ENCODE data around the gene MYO3B. TPM values are rescaled to one million over a fixed set of nuclear protein-coding genes. Genes with fewer than 3 reads are reported as not detected.
"Not testable (repeated sequence)": the region's sequence is repeated elsewhere in the genome, so short reads cannot be mapped to it uniquely, and the experiment has no call there.

The MYO3B gene
- total RNA-seq, 8 experiments from 2014 or later, result 0.11 to 5.1 (median 0.98) TPM

DNA sequence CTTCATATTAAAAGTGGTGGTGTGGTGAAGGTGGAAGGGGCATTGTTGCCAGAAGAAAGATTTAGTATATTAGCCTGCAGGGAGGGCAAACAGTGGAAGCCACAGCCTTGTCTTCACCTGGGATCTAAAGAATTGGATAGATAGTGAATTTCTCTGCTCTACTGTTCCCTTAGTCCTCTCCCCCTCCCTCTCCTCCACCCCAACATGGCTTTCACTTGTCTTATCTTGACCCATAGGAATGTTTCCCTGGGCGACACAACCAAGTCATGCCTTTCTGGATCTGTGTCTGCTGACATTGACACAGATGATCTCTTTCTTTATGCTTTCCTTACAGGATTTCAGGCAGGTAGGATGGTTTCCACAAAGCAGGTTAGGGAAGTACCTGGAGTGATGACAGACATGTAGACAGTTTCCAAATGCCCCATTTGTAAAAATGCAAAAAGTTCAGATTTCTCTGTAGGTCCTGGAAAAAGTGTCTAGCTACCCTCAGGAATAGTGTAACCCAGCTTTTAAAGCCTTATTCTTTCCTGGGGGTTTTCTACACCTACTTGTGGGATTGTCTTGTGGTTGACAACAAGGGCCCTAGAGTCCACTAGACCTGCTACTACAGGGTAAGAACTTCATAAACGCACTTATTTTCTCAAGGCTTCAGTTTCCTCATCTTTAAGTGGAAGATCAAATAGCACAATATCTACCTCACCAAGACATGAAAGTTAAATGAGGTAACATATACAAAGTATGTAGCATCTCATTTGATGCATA, 353.0 kb downstream of the MYO3B start:
- H3K4me3 ChIP-seq, result no peak overlapping the region
- peaks cover 7 to 8% of the 10 kb centered on the region in 2 donors for H3K4me1 ChIP-seq (replicated peaks in 1 of 2)
- in situ Hi-C loops (cut with MboI; ENCODE audit: low pct_unique_long_range_greater_than_20kb in 2 of 9, low sequenced_read_pairs in 9 of 9, unreplicated experiment in 9 of 9), result no loop called here
- ATAC-seq (replicated peaks in 6 of 8), result no peak
- H3K27ac ChIP-seq, result no peak overlapping the region
- 0 to 100% (median 80%) methylated on average over 1 of the region's 2 CpGs; no CpG with 5 or more reads in 3 of the 10 experiments for WGBS, 10 experiments

- in situ Hi-C loops (cut with MboI; ENCODE audit: low pct_unique_long_range_greater_than_20kb in 2 of 9, low sequenced_read_pairs in 9 of 9, unreplicated experiment in 9 of 9), result no loop called here
- no peak for ATAC-seq (replicated peaks in 6 of 8)
- peaks cover 7 to 8% of the 10 kb centered on the region in 2 donors for H3K4me1 ChIP-seq (replicated peaks in 1 of 2)
- WGBS, 10 experiments, result 20 to 100% (median 83%) methylated on average over 1 to 2 of the region's 2 CpGs; no CpG with 5 or more reads in 1 of the 10 experiments
- H3K4me3 ChIP-seq, result no peak overlapping the region
- no peak overlapping the region for H3K27ac ChIP-seq
Measured at GRCh38 chr2:170531876-170532275, 353.9 kb downstream of the MYO3B start.

- in situ Hi-C loops (cut with MboI; ENCODE audit: low pct_unique_long_range_greater_than_20kb in 2 of 9, low sequenced_read_pairs in 9 of 9, unreplicated experiment in 9 of 9), result no loop called here
- Histone ChIP-seq H3K4me1 (replicated peaks in 1 of 2) (peaks cover 7 to 8% of the 10 kb centered on the region in 2 donors), H3K4me3 (no peak overlapping the region), H3K27ac (no peak overlapping the region)
- no peak for ATAC-seq (replicated peaks in 6 of 8)
- WGBS, 10 experiments, result 38 to 86% (median 71%) methylated on average over 2 to 4 of the region's 4 CpGs; no CpG with 5 or more reads in 3 of the 10 experiments
Measured at GRCh38 chr2:170533156-170533555, 355.2 kb downstream of the MYO3B start.

DNA sequence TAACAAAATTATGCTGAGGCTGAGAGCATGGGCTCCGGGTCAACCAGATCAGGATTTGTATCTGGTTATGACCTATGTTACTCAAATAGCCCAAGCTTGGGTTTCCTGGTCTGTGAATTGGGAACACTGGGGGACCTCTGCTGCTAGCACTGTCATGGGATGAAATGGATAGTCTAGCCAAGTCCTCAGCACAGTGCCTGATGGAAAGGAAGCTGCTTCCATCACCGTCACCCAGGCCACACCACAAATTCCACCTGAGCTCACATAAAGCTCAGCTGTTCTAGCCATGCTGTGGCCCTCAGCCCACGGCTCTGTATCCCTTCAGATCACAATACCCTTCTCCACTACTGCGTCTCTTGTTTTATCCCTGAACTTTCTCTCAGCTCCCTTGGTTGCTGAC, 357.6 kb downstream of the MYO3B start:
- in situ Hi-C loops (cut with MboI; ENCODE audit: low pct_unique_long_range_greater_than_20kb in 2 of 9, low sequenced_read_pairs in 9 of 9, unreplicated experiment in 9 of 9), result no loop called here
- no peak overlapping the region for H3K27ac ChIP-seq
- WGBS, 10 experiments, result 47 to 100% (median 82%) methylated on average over 1 to 4 of the region's 4 CpGs; no CpG with 5 or more reads in 5 of the 10 experiments
- H3K4me1 ChIP-seq (replicated peaks in 1 of 2), result peaks cover 0 to under 1% of the 10 kb centered on the region in 2 donors
- ATAC-seq (replicated peaks in 6 of 8), result no peak
- no peak overlapping the region for H3K4me3 ChIP-seq

DNA sequence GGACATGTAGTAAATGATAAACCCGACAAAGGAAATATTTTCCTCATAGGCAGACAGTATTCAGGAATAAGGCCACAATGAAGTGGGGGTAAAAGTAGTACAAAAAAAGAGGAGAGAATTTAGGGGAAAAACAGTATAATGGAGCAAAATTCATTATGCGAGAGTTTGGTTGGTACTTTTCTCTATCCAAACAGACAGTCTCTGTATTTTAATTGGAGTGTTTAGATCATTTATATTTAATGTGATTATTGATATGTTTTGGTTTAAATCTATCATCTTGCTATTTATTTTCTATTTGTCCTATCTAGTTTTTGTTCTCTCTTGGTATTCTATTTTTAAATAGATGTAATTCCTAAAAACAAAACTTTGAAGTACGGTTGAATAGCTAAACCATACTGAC, 366.9 kb downstream of the MYO3B start:
- 24 to 100% (median 92%) methylated on average over 2 to 3 of the region's 3 CpGs for WGBS, 10 experiments
- no peak for ATAC-seq (replicated peaks in 6 of 8)
- in situ Hi-C loops (cut with MboI; ENCODE audit: low pct_unique_long_range_greater_than_20kb in 2 of 9, low sequenced_read_pairs in 9 of 9, unreplicated experiment in 9 of 9), result no loop called here
- H3K27ac ChIP-seq, result no peak overlapping the region
- H3K4me1 ChIP-seq (replicated peaks in 1 of 2), result no peaks in the 10 kb centered on the region
- no peak overlapping the region for H3K4me3 ChIP-seq

- no peak for ATAC-seq (replicated peaks in 6 of 8)
- Histone ChIP-seq H3K4me3 (no peak overlapping the region), H3K4me1 (replicated peaks in 1 of 2) (no peaks in the 10 kb centered on the region), H3K27ac (no peak overlapping the region)
- WGBS, 10 experiments, result 14 to 100% (median 84%) methylated on average over 1 to 2 of the region's 2 CpGs
- in situ Hi-C loops (cut with MboI; ENCODE audit: low pct_unique_long_range_greater_than_20kb in 2 of 9, low sequenced_read_pairs in 9 of 9, unreplicated experiment in 9 of 9), result no loop called here
Measured at GRCh38 chr2:170548304-170548703, 370.4 kb downstream of the MYO3B start.

- Histone ChIP-seq H3K4me3 (no peak overlapping the region), H3K27ac (no peak overlapping the region), H3K4me1 (replicated peaks in 1 of 2) (no peaks in the 10 kb centered on the region)
- in situ Hi-C loops (cut with MboI; ENCODE audit: low pct_unique_long_range_greater_than_20kb in 2 of 9, low sequenced_read_pairs in 9 of 9, unreplicated experiment in 9 of 9), result no loop called here
- ATAC-seq (replicated peaks in 6 of 8), result no peak
- WGBS, 10 experiments, result 34 to 100% (median 75%) methylated on average over 1 to 2 of the region's 2 CpGs; no CpG with 5 or more reads in 3 of the 10 experiments
Measured at GRCh38 chr2:170550501-170550900, 372.6 kb downstream of the MYO3B start.

DNA sequence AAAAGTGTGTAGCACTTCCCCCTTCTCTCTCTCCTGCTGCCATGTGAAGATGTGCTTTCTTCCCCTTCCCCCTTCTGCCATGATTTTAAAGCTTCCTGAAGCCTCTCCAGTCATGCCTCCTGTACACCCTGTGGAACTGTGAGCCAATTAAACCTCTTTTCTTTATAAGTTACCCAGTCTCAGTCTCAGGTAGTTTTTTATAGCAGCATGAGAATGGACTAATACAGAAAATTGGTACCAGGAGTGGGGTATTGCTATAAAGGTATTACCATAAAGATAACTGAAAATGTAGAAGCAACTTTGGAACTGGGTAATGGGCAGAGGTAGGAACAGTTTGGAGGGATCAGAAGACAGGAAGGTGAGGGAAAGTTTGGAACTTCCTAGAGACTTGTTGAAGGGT, 374.0 kb downstream of the MYO3B start:
- ATAC-seq (replicated peaks in 6 of 8); H3K4me1 ChIP-seq (replicated peaks in 1 of 2); H3K27ac ChIP-seq; in situ Hi-C loops (cut with MboI; ENCODE audit: low pct_unique_long_range_greater_than_20kb in 2 of 9, low sequenced_read_pairs in 9 of 9, unreplicated experiment in 9 of 9); H3K4me3 ChIP-seq: not testable (repeated sequence)

GRCh38 chr2:170553748-170554147, 375.8 kb downstream of the MYO3B start:
- in situ Hi-C loops (cut with MboI; ENCODE audit: low pct_unique_long_range_greater_than_20kb in 2 of 9, low sequenced_read_pairs in 9 of 9, unreplicated experiment in 9 of 9), result no loop called here
- no peak overlapping the region for H3K4me3 ChIP-seq
- H3K4me1 ChIP-seq (replicated peaks in 1 of 2), result no peaks in the 10 kb centered on the region
- H3K27ac ChIP-seq, result no peak overlapping the region
- ATAC-seq (replicated peaks in 6 of 8), result no peak
- 0 to 83% (median 44%) methylated on average over 1 to 4 of the region's 4 CpGs; no CpG with 5 or more reads in 1 of the 10 experiments for WGBS, 10 experiments

DNA sequence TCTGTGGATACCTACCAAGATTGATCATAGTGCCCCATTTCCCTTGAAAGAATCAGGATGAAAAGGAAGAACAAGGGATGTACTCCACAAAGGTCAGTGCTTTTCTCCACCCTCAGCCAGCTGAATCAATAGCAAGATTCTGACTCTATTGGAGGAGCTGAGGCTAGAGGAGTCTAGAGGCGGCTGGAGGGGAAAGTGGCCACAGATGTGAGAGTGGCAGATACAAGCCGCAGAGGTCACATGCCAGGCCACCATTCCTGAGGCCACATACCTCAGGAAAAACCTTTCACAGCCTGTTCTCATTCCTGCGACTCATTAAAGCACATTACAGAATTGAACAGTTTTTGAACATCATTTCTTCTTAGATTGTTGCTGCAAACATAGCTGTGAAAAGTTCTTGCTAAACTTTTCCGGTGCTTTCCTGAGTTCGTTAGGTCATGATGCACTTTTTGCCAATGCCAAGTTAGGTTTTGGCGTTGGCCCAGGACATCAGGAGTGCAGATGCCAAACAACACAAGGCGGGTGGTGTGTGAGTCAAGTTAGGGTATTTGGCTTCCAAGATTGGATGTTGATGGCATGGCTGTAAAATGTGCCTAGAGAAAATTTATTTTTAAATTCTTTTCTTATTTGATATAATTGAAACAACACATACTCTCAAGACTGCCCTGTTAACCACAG, 376.5 kb downstream of the MYO3B start:
- no peak overlapping the region for H3K27ac ChIP-seq
- H3K4me3 ChIP-seq, result no peak overlapping the region
- H3K4me1 ChIP-seq (replicated peaks in 1 of 2), result no peaks in the 10 kb centered on the region
- in situ Hi-C loops (cut with MboI; ENCODE audit: low pct_unique_long_range_greater_than_20kb in 2 of 9, low sequenced_read_pairs in 9 of 9, unreplicated experiment in 9 of 9), result no loop called here
- no peak for ATAC-seq (replicated peaks in 6 of 8)
- WGBS, 10 experiments, result 13 to 90% (median 30%) methylated on average over 2 to 7 of the region's 7 CpGs; no CpG with 5 or more reads in 3 of the 10 experiments

- Histone ChIP-seq H3K4me1 (replicated peaks in 1 of 2) (peaks cover 3% of the 10 kb centered on the region in 2 donors), H3K27ac (no peak overlapping the region), H3K4me3 (no peak overlapping the region)
- no peak for ATAC-seq (replicated peaks in 6 of 8)
- in situ Hi-C loops (cut with MboI; ENCODE audit: low pct_unique_long_range_greater_than_20kb in 2 of 9, low sequenced_read_pairs in 9 of 9, unreplicated experiment in 9 of 9), result no loop called here
Measured at GRCh38 chr2:170562928-170563327, 385.0 kb downstream of the MYO3B start.

- peaks cover 3 to 6% of the 10 kb centered on the region in 2 donors for H3K4me1 ChIP-seq (replicated peaks in 1 of 2)
- H3K27ac ChIP-seq, result no peak overlapping the region
- in situ Hi-C loops (cut with MboI; ENCODE audit: low pct_unique_long_range_greater_than_20kb in 2 of 9, low sequenced_read_pairs in 9 of 9, unreplicated experiment in 9 of 9), result no loop called here
- H3K4me3 ChIP-seq, result no peak overlapping the region
- no peak for ATAC-seq (replicated peaks in 6 of 8)
Measured at GRCh38 chr2:170563401-170563800, 385.5 kb downstream of the MYO3B start.

DNA sequence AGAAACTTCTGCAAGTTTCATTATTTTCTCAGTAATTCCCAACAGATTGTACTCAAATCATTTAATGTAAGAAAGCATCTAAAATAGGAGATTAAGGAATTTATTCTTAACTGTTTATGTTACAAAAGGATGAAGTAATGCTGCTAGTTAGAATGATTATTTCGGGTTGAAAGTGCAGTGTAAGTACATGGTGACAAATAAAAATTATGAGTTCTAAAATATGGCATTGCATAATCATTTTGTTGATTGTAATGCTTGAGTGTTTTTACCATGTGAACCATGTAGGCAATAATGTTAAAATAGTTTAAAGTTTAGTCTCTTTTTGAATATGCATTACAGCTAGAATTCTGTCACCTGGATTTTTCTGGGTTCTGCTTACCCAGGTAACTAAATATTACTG, 388.2 kb downstream of the MYO3B start:
- ATAC-seq (replicated peaks in 6 of 8), result no peak
- peaks cover 3 to 6% of the 10 kb centered on the region in 2 donors for H3K4me1 ChIP-seq (replicated peaks in 1 of 2)
- 0 to 100% (median 75%) methylated on average over 1 of the region's 1 CpG; no CpG with 5 or more reads in 3 of the 10 experiments for WGBS, 10 experiments
- in situ Hi-C loops (cut with MboI; ENCODE audit: low pct_unique_long_range_greater_than_20kb in 2 of 9, low sequenced_read_pairs in 9 of 9, unreplicated experiment in 9 of 9), result no loop called here
- no peak overlapping the region for H3K27ac ChIP-seq
- H3K4me3 ChIP-seq, result no peak overlapping the region

Measured in motor neuron (in vitro differentiated cells).